CD4-positive, alpha-beta T cell (primary cell): ENCODE results near the gene MYO3B. TPM values are rescaled to one million over a fixed set of nuclear protein-coding genes. Genes with fewer than 3 reads are reported as not detected.

Source experiments
- ATAC-seq: fragments of 200-7000 bp; cut with Tn5 transposase; one replicate; pipeline ENCODE4 v1.10.0; 2022; ENCODE audit warnings: mild to moderate bottlenecking; ENCODE audit not compliant: poor library complexity
- CTCF ChIA-PET: fragments of 350-600 bp; sonication (Branson Sonifier 250); formaldehyde crosslinking; loops from one replicate; lab custom pipeline; 2021; ENCODE audit warnings: antibody characterized with exemption, inconsistent platforms; lab: Charles Lee
- POLR2A ChIA-PET: fragments of 350-600 bp; sonication (Branson Sonifier 250); formaldehyde crosslinking; loops from one replicate; lab custom pipeline; 2021; ENCODE audit warnings: antibody characterized with exemption, inconsistent platforms; lab: Charles Lee
- DNase-seq, 14 experiments: peaks; one replicate each; pipeline ENCODE4 v3.0.0-alpha.2; 2013 to 2020; ENCODE audit warnings: mixed read lengths in 2 of 14
- H3K27ac ChIP-seq, 2 donors: one replicate each; pipeline versions ENCODE4 v1.5.1 to v1.7.0; 2013; ENCODE audit warnings: low read length in 2 of 2, low read depth in 1 of 2, mild to moderate bottlenecking in 1 of 2
- H3K27me3 ChIP-seq, 2 experiments: 1 replicate in 1 of 2; 2 replicates in 1 of 2; pipeline versions ENCODE4 v1.6.1 to v1.7.0; 2013; ENCODE audit warnings: low read length in 2 of 2, control low read depth in 1 of 2, mild to moderate bottlenecking in 1 of 2, moderate library complexity in 1 of 2; ENCODE audit not compliant: insufficient read depth in 2 of 2, control insufficient read depth in 1 of 2
- H3K36me3 ChIP-seq: one replicate; pipeline ENCODE4 v1.6.1; 2013; ENCODE audit warnings: low read length, control low read depth; ENCODE audit not compliant: insufficient read depth
- H3K4me1 ChIP-seq: one replicate; pipeline ENCODE4 v1.6.1; 2013; ENCODE audit warnings: low read length, control low read depth; ENCODE audit not compliant: insufficient read depth
- H3K4me3 ChIP-seq: one replicate; pipeline ENCODE4 v1.5.1; 2013; ENCODE audit warnings: mild to moderate bottlenecking, low read length, moderate library complexity
- H3K9me3 ChIP-seq, 2 experiments: 1 replicate in 1 of 2; 2 replicates in 1 of 2; pipeline versions ENCODE4 v1.6.1 to v1.7.0; 2013; ENCODE audit warnings: low read length in 2 of 2, mild to moderate bottlenecking in 2 of 2, control low read depth in 1 of 2, moderate library complexity in 1 of 2; ENCODE audit not compliant: control insufficient read depth in 1 of 2, insufficient read depth in 1 of 2
- H3K27ac Mint-ChIP-seq: one replicate; pipeline ENCODE4 v1.8.0; 2020; ENCODE audit warnings: mixed read lengths
- H3K27me3 Mint-ChIP-seq: one replicate; pipeline ENCODE4 v1.8.0; 2021; ENCODE audit warnings: mixed read lengths
- H3K36me3 Mint-ChIP-seq: one replicate; pipeline ENCODE4 v1.8.0; 2021; ENCODE audit warnings: low read depth, mixed read lengths
- H3K4me1 Mint-ChIP-seq: one replicate; pipeline ENCODE4 v1.8.0; 2021; ENCODE audit warnings: low read depth, mixed read lengths
- H3K4me3 Mint-ChIP-seq: one replicate; pipeline ENCODE4 v1.8.0; 2020; ENCODE audit warnings: mild to moderate bottlenecking, mixed read lengths
- H3K9me3 Mint-ChIP-seq: one replicate; pipeline ENCODE4 v1.8.0; 2020; ENCODE audit warnings: mixed read lengths
- intact Hi-C, 2 experiments: fragments of 100-400 bp; cut with DNase I in 1 of 2; cut with micrococcal nuclease in 1 of 2; formaldehyde crosslinking; loops; one replicate each; pipeline versions ENCODE4 v1.15.1 to v1.9.0; 2023 to 2025; cut with DNase I, micrococcal nuclease
- total RNA-seq, 174 experiments: library from RNA in 2 of 174; stranded (reverse) in 2 of 174; gene quantifications; one replicate each; pipeline ENCODE4 v1.2.3 and lab custom pipeline; 2021 to 2026
- TF ChIP-seq, protein P1 (sequence below): fragments of 200-600 bp; IDR thresholded peaks from one replicate; pipeline ENCODE4 v1.8.0; 2022; ENCODE audit warnings: antibody characterized with exemption, mild to moderate bottlenecking

MYO3B gene
- total RNA-seq, 2 experiments from 2014 or later = not detected

GRCh38 chr2:170365003-170365402, 187.1 kb downstream of the MYO3B start:
- Histone ChIP-seq H3K27me3 (peaks cover 7 to 33% of the 10 kb centered on the region in 2 experiments), H3K27ac (no peak overlapping the region), H3K4me3 (no peak overlapping the region), H3K36me3 (no peaks in the 10 kb centered on the region), H3K4me1 (peaks cover 3% of the 10 kb centered on the region), H3K9me3 (no peaks in the 10 kb centered on the region)
- H3K27me3 Mint-ChIP-seq = peaks cover 30% of the 10 kb centered on the region
- intact Hi-C loops = no loop called here
- DNase-seq = no peak
- TF ChIP-seq, protein P1, sequence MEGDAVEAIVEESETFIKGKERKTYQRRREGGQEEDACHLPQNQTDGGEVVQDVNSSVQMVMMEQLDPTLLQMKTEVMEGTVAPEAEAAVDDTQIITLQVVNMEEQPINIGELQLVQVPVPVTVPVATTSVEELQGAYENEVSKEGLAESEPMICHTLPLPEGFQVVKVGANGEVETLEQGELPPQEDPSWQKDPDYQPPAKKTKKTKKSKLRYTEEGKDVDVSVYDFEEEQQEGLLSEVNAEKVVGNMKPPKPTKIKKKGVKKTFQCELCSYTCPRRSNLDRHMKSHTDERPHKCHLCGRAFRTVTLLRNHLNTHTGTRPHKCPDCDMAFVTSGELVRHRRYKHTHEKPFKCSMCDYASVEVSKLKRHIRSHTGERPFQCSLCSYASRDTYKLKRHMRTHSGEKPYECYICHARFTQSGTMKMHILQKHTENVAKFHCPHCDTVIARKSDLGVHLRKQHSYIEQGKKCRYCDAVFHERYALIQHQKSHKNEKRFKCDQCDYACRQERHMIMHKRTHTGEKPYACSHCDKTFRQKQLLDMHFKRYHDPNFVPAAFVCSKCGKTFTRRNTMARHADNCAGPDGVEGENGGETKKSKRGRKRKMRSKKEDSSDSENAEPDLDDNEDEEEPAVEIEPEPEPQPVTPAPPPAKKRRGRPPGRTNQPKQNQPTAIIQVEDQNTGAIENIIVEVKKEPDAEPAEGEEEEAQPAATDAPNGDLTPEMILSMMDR = no peak
- H3K27ac Mint-ChIP-seq = no peak overlapping the region
- no peaks in the 10 kb centered on the region for H3K9me3 Mint-ChIP-seq
- no peak for ATAC-seq
- no peak overlapping the region for H3K4me3 Mint-ChIP-seq
- peaks cover 24% of the 10 kb centered on the region for H3K4me1 Mint-ChIP-seq
- CTCF ChIA-PET = no interaction called here
- no peaks in the 10 kb centered on the region for H3K36me3 Mint-ChIP-seq
- POLR2A ChIA-PET = no interaction called here

- H3K4me1 ChIP-seq = peaks cover 3% of the 10 kb centered on the region
- intact Hi-C loops = no loop called here
- no peak overlapping the region for H3K4me3 ChIP-seq
- no peaks in the 10 kb centered on the region for H3K36me3 ChIP-seq
- no peak overlapping the region for H3K27ac ChIP-seq
- no peaks in the 10 kb centered on the region for H3K9me3 ChIP-seq
- peaks cover 7 to 33% of the 10 kb centered on the region in 2 experiments for H3K27me3 ChIP-seq
- TF ChIP-seq, protein P1 = no peak
- Mint-ChIP-seq H3K4me3 (no peak overlapping the region), H3K27ac (no peak overlapping the region), H3K27me3 (peaks cover 35% of the 10 kb centered on the region), H3K9me3 (no peaks in the 10 kb centered on the region), H3K4me1 (peaks cover 28% of the 10 kb centered on the region), H3K36me3 (no peaks in the 10 kb centered on the region)
- ChIA-PET CTCF (no interaction called here), POLR2A (no interaction called here)
- ATAC-seq (no peak), DNase-seq (no peak)
Observed at GRCh38 chr2:170365686-170366085, 187.7 kb downstream of the MYO3B start.

- Mint-ChIP-seq H3K9me3 (no peaks in the 10 kb centered on the region), H3K27ac (no peak overlapping the region), H3K4me3 (no peak overlapping the region), H3K27me3 (peaks cover 56% of the 10 kb centered on the region), H3K4me1 (peaks cover 25% of the 10 kb centered on the region), H3K36me3 (no peaks in the 10 kb centered on the region)
- Histone ChIP-seq H3K4me3 (no peak overlapping the region), H3K4me1 (no peaks in the 10 kb centered on the region), H3K9me3 (no peaks in the 10 kb centered on the region), H3K36me3 (no peaks in the 10 kb centered on the region), H3K27me3 (peaks cover 10 to 33% of the 10 kb centered on the region in 2 experiments), H3K27ac (no peak overlapping the region)
- TF ChIP-seq, protein P1 = no peak
- POLR2A ChIA-PET = no interaction called here
- intact Hi-C loops = no loop called here
- no peak for ATAC-seq
- CTCF ChIA-PET = no interaction called here
- no peak for DNase-seq
Observed at GRCh38 chr2:170368370-170368769, 190.4 kb downstream of the MYO3B start.
